H9 (cell line): Measurements from ENCODE around the gene SWAP70. TPM values are rescaled to one million over a fixed set of nuclear protein-coding genes. Genes with fewer than 3 reads are reported as not detected.
A peak's percentile ranks its signal among the peaks of the same experiment; 100 is the strongest.
"Not testable (repeated sequence)": the region's sequence is repeated elsewhere in the genome, so short reads cannot be mapped to it uniquely, and the experiment has no call there.

ENCODE experiments used
- DNase-seq: peaks from one replicate; pipeline ENCODE4 v3.0.0-alpha.2; 2017
- H2AFZ ChIP-seq: one replicate; pipeline ENCODE4 v1.6.1; 2013; ENCODE audit warnings: mild to moderate bottlenecking, low read length, control low read depth, moderate library complexity
- H2AK5ac ChIP-seq: 2 replicates; pipeline ENCODE4 v1.6.1; 2013; ENCODE audit warnings: low read length, control low read depth, mixed read lengths; ENCODE audit not compliant: insufficient read length
- H2BK120ac ChIP-seq: one replicate; pipeline ENCODE4 v1.6.1; 2013; ENCODE audit warnings: low read depth, mild to moderate bottlenecking, low read length, control low read depth, inconsistent platforms; ENCODE audit not compliant: poor library complexity, severe bottlenecking
- H2BK12ac ChIP-seq: 2 replicates; pipeline ENCODE4 v1.6.1; 2013; ENCODE audit warnings: low read length, control low read depth, mixed read lengths, low read depth; ENCODE audit not compliant: insufficient read length
- H2BK15ac ChIP-seq: 2 replicates; pipeline ENCODE4 v1.6.1; 2013; ENCODE audit warnings: low read depth, low read length, control low read depth
- H2BK20ac ChIP-seq: one replicate; pipeline ENCODE4 v1.6.1; 2013; ENCODE audit warnings: low read depth, mild to moderate bottlenecking, low read length, control low read depth, inconsistent platforms; ENCODE audit not compliant: poor library complexity, severe bottlenecking
- H2BK5ac ChIP-seq: 2 replicates; pipeline ENCODE4 v1.6.1; 2013; ENCODE audit warnings: low read length, control low read depth, mixed read lengths; ENCODE audit not compliant: insufficient read length
- H3K14ac ChIP-seq: 2 replicates; pipeline ENCODE4 v1.6.1; 2013; ENCODE audit warnings: low read length, control low read depth; ENCODE audit not compliant: insufficient read depth
- H3K18ac ChIP-seq: 2 replicates; pipeline ENCODE4 v1.6.1; 2013; ENCODE audit warnings: low read depth, mild to moderate bottlenecking, mixed read lengths, low read length, control low read depth; ENCODE audit not compliant: insufficient read length
- H3K23ac ChIP-seq: 2 replicates; pipeline ENCODE4 v1.6.1; 2013; ENCODE audit warnings: low read length, control low read depth, mixed read lengths, low read depth; ENCODE audit not compliant: insufficient read length
- H3K23me2 ChIP-seq: 2 replicates; pipeline ENCODE4 v1.6.1; 2013; ENCODE audit warnings: low read depth, mild to moderate bottlenecking, mixed read lengths, low read length, control low read depth; ENCODE audit not compliant: insufficient read length, poor library complexity, severe bottlenecking
- H3K27ac ChIP-seq: 2 replicates; pipeline ENCODE4 v1.5.1; 2013; ENCODE audit warnings: low read length, control low read depth, mixed read lengths, low read depth; ENCODE audit not compliant: insufficient read length
- H3K27me3 ChIP-seq: 2 replicates; pipeline ENCODE4 v1.6.1; 2013; ENCODE audit warnings: low read length, control low read depth, inconsistent platforms; ENCODE audit not compliant: insufficient read depth
- H3K4ac ChIP-seq: 2 replicates; pipeline ENCODE4 v1.6.1; 2013; ENCODE audit warnings: low read depth, mild to moderate bottlenecking, control low read depth, inconsistent platforms, low read length, moderate library complexity
- H3K4me1 ChIP-seq: 2 replicates; pipeline ENCODE4 v1.6.1; 2013; ENCODE audit warnings: low read length, control low read depth, inconsistent platforms; ENCODE audit not compliant: insufficient read depth
- H3K4me2 ChIP-seq: 2 replicates; pipeline ENCODE4 v1.6.1; 2013; ENCODE audit warnings: low read length, control low read depth, mixed read lengths; ENCODE audit not compliant: insufficient read length, insufficient read depth
- H3K56ac ChIP-seq: 2 replicates; pipeline ENCODE4 v1.6.1; 2013; ENCODE audit warnings: low read depth, mild to moderate bottlenecking, mixed read lengths, low read length, control low read depth; ENCODE audit not compliant: insufficient read length
- H3K79me1 ChIP-seq: 2 replicates; pipeline ENCODE4 v1.6.1; 2013; ENCODE audit warnings: low read depth, mild to moderate bottlenecking, moderate library complexity, low read length, control low read depth, inconsistent platforms; ENCODE audit not compliant: insufficient read depth, poor library complexity, severe bottlenecking
- H3K79me2 ChIP-seq: 2 replicates; pipeline ENCODE4 v1.6.1; 2013; ENCODE audit warnings: low read length, control low read depth, inconsistent platforms; ENCODE audit not compliant: insufficient read depth
- H3K9ac ChIP-seq: 2 replicates; pipeline ENCODE4 v1.6.1; 2013; ENCODE audit warnings: low read length, control low read depth, mixed read lengths; ENCODE audit not compliant: insufficient read length; ENCODE audit errors: extremely low read depth
- H3K9me3 ChIP-seq: one replicate; pipeline ENCODE4 v1.6.1; 2013; ENCODE audit warnings: low read depth, low read length, inconsistent platforms; ENCODE audit not compliant: control insufficient read depth
- H3T11ph ChIP-seq: one replicate; pipeline ENCODE4 v1.6.1; 2013; ENCODE audit warnings: mild to moderate bottlenecking, low read length, control low read depth, inconsistent platforms
- H4K20me1 ChIP-seq: one replicate; pipeline ENCODE4 v1.6.1; 2013; ENCODE audit not compliant: control insufficient read depth, insufficient read length, insufficient read depth
- H4K5ac ChIP-seq: 2 replicates; pipeline ENCODE4 v1.6.1; 2013; ENCODE audit warnings: low read depth, mild to moderate bottlenecking, mixed read lengths, low read length, control low read depth; ENCODE audit not compliant: insufficient read length
- H4K8ac ChIP-seq: replicated peaks from 2 replicates; pipeline ENCODE4 v1.6.1; 2013; ENCODE audit warnings: low read length, control low read depth, mixed read lengths, low read depth; ENCODE audit not compliant: insufficient read length
- H4K91ac ChIP-seq: 2 replicates; pipeline ENCODE4 v1.6.1; 2013; ENCODE audit warnings: low read depth, mild to moderate bottlenecking, moderate library complexity, mixed read lengths, low read length, control low read depth; ENCODE audit not compliant: insufficient read length
- H3K27ac Mint-ChIP-seq, 3 experiments: 2 replicates in 2 of 3; 3 replicates in 1 of 3; pipeline ENCODE4 v1.8.0; 2020 to 2021; ENCODE audit warnings: mixed read lengths in 3 of 3, mild to moderate bottlenecking in 1 of 3, moderate library complexity in 1 of 3
- H3K27me3 Mint-ChIP-seq: 2 replicates; pipeline ENCODE4 v1.8.0; 2021; ENCODE audit warnings: low read depth, mild to moderate bottlenecking, moderate library complexity, mixed read lengths
- H3K36me3 Mint-ChIP-seq, 3 experiments: 2 replicates in 2 of 3; 3 replicates in 1 of 3; pipeline ENCODE4 v1.8.0; 2020 to 2021; ENCODE audit warnings: low read depth in 3 of 3, mixed read lengths in 3 of 3; ENCODE audit not compliant: insufficient read depth in 1 of 3
- H3K4me1 Mint-ChIP-seq, 2 experiments: 2 replicates each; pipeline ENCODE4 v1.8.0; 2020; ENCODE audit warnings: mixed read lengths in 2 of 2
- H3K4me3 Mint-ChIP-seq, 2 experiments: 2 replicates in 1 of 2; 3 replicates in 1 of 2; pipeline ENCODE4 v1.8.0; 2020 to 2021; ENCODE audit warnings: mild to moderate bottlenecking in 2 of 2, mixed read lengths in 2 of 2, moderate library complexity in 1 of 2
- H3K9me3 Mint-ChIP-seq, 2 experiments: 2 replicates in 1 of 2; 3 replicates in 1 of 2; pipeline ENCODE4 v1.8.0; 2020; ENCODE audit warnings: mild to moderate bottlenecking in 2 of 2, mixed read lengths in 2 of 2, moderate library complexity in 1 of 2
- WGBS: extraction: QIAGEN DNeasy Blood & Tissue Kit; methylation state at CpG from one replicate; pipeline ENCODE4 v1.1.7; 2013; ENCODE audit warnings: missing lambda C conversion rate, low lambda C conversion rate, mixed read lengths; ENCODE audit not compliant: insufficient read length; ENCODE audit errors: extremely low coverage; 5-methylcytosine and 5-hydroxymethylcytosine counted together
- total RNA-seq: library from RNA; stranded (reverse); gene quantifications from 2 replicates; pipeline ENCODE4 v1.2.1, GENCODE V29; 2021
- TF ChIP-seq, protein P1 (sequence below): fragments of 200-600 bp; sonication (generic); conservative IDR thresholded peaks from 3 replicates; pipeline ENCODE4 v1.8.0; 2021; ENCODE audit warnings: antibody characterized with exemption, mild to moderate bottlenecking

Gene SWAP70
- total RNA-seq, 1 experiment from 2014 or later = 34.4 TPM

DNA sequence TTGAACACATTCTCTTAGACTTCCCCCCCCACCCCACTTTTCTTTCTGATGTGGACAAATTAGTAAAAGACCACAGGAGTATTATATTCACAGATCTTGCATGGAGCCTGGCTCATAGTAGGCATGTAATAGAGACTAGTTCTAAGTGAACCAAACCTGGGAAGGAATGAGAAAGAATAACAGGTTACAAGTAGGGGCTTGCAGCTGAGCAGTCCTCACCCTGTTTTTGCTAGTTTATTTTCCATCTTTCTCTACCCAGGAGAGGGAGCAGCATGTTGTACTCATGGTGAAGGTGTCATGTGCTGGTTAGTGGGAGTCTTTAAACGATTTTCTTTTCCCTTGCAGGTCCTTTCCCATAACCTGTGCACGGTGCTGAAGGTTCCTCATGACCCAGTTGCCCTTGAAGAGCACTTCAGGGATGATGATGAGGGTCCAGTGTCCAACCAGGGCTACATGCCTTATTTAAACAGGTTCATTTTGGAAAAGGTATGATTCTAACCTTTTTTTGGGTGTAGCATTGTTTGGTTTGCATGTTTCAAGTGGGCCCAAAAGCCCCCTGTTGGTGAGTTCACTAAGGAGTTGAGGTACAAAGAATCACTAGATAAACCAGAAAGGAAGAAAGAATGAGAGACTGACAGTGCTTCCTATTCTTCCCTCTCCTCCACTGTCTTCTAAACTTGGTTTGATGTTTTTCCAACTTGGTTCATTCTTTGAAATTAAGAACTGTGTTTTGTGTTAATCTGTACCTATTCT lies 30.1 kb downstream of the SWAP70 start:
- no peaks in the 10 kb centered on the region for H3K23me2 ChIP-seq
- no peaks in the 10 kb centered on the region for H4K20me1 ChIP-seq
- H3K27me3 ChIP-seq = no peaks in the 10 kb centered on the region
- no peak overlapping the region for H2BK5ac ChIP-seq
- H4K5ac ChIP-seq = no peak overlapping the region
- H3K79me2 ChIP-seq = peaks cover 4% of the 10 kb centered on the region; the same call in 1 of the 2 replicates
- no peak overlapping the region for H2BK20ac ChIP-seq
- no peak overlapping the region for H2BK12ac ChIP-seq
- H3K79me1 ChIP-seq = no peaks in the 10 kb centered on the region
- no peak for DNase-seq
- peak overlapping the region in 2 of 3 experiments; percentile 90 to 91; a peak in 4 of 7 replicates for H3K27ac Mint-ChIP-seq
- H3K18ac ChIP-seq = no peak overlapping the region
- peaks cover 17 to 36% (median 31%) of the 10 kb centered on the region in 3 experiments for H3K36me3 Mint-ChIP-seq
- H3T11ph ChIP-seq = no peak overlapping the region
- peaks cover 0 to 3% of the 10 kb centered on the region in 2 experiments; a peak in 2 of 5 replicates for H3K9me3 Mint-ChIP-seq
- H3K4me3 Mint-ChIP-seq = no peak overlapping the region
- H4K91ac ChIP-seq = no peak overlapping the region
- no peak overlapping the region for H2BK120ac ChIP-seq
- no peak overlapping the region for H3K9ac ChIP-seq
- H2BK15ac ChIP-seq = no peak overlapping the region
- no peak overlapping the region for H3K14ac ChIP-seq
- no peaks in the 10 kb centered on the region; the same call in 1 of the 2 replicates for H3K27me3 Mint-ChIP-seq
- no peak overlapping the region for H3K4ac ChIP-seq
- no peaks in the 10 kb centered on the region for H3K9me3 ChIP-seq
- no peak overlapping the region for H2AK5ac ChIP-seq
- no peak overlapping the region for H3K23ac ChIP-seq
- H2AFZ ChIP-seq = no peak overlapping the region
- peaks cover 18 to 21% of the 10 kb centered on the region in 2 experiments for H3K4me1 Mint-ChIP-seq
- no CpG with 5 or more reads among the region's 2 CpGs for WGBS
- peak overlapping the region; percentile 8 for H3K27ac ChIP-seq
- H3K56ac ChIP-seq = no peak overlapping the region
- no peak overlapping the region for H4K8ac ChIP-seq
- TF ChIP-seq, protein P1, sequence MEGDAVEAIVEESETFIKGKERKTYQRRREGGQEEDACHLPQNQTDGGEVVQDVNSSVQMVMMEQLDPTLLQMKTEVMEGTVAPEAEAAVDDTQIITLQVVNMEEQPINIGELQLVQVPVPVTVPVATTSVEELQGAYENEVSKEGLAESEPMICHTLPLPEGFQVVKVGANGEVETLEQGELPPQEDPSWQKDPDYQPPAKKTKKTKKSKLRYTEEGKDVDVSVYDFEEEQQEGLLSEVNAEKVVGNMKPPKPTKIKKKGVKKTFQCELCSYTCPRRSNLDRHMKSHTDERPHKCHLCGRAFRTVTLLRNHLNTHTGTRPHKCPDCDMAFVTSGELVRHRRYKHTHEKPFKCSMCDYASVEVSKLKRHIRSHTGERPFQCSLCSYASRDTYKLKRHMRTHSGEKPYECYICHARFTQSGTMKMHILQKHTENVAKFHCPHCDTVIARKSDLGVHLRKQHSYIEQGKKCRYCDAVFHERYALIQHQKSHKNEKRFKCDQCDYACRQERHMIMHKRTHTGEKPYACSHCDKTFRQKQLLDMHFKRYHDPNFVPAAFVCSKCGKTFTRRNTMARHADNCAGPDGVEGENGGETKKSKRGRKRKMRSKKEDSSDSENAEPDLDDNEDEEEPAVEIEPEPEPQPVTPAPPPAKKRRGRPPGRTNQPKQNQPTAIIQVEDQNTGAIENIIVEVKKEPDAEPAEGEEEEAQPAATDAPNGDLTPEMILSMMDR = peak; percentile 50
- H3K4me2 ChIP-seq = no peak overlapping the region
- H3K4me1 ChIP-seq = peaks cover 4% of the 10 kb centered on the region; the same call in 1 of the 2 replicates

GRCh38 chr11:9695228-9695627 lies 31.4 kb downstream of the SWAP70 start:
- H3K9ac ChIP-seq, H3K9me3 ChIP-seq, H3K27me3 ChIP-seq, H4K5ac ChIP-seq, H3K23me2 ChIP-seq, H3K18ac ChIP-seq, H4K91ac ChIP-seq, H3K14ac ChIP-seq, H3K56ac ChIP-seq, H2AFZ ChIP-seq, H3K79me2 ChIP-seq, H2BK12ac ChIP-seq, H4K20me1 ChIP-seq, H3K27ac ChIP-seq, H3K4me2 ChIP-seq, H3K23ac ChIP-seq, H3K79me1 ChIP-seq, H3K4me1 ChIP-seq, H2BK5ac ChIP-seq, H3K4me3 Mint-ChIP-seq, H3K4ac ChIP-seq, DNase-seq, H3K9me3 Mint-ChIP-seq, H4K8ac ChIP-seq, H2BK20ac ChIP-seq, H2BK15ac ChIP-seq, H2AK5ac ChIP-seq, H3K27ac Mint-ChIP-seq, H3T11ph ChIP-seq, H2BK120ac ChIP-seq, H3K27me3 Mint-ChIP-seq: not testable (repeated sequence)
- no CpG with 5 or more reads among the region's 8 CpGs for WGBS
- peaks cover 17 to 36% (median 31%) of the 10 kb centered on the region in 3 experiments for H3K36me3 Mint-ChIP-seq
- H3K4me1 Mint-ChIP-seq = peaks cover 18 to 21% of the 10 kb centered on the region in 2 experiments
